HG03280 (cell line): ENCODE results near the gene FRRS1.

Experiments used
- ATAC-seq: cut with Tn5 transposase; IDR thresholded peaks from one replicate; pipeline ENCODE4 v1.9.1; 2021; ENCODE audit warnings: mild to moderate bottlenecking, moderate library complexity; ENCODE audit not compliant: unreplicated experiment

FRRS1 gene

GRCh38 chr1:99680270-99680669, 86.2 kb downstream of the FRRS1 start:
- no peak for ATAC-seq

- ATAC-seq = no peak
Measured at GRCh38 chr1:99677416-99677815, 89.0 kb downstream of the FRRS1 start.

- no peak for ATAC-seq
Measured at GRCh38 chr1:99676876-99677275, 89.6 kb downstream of the FRRS1 start.

GRCh38 chr1:99675994-99676393, 90.4 kb downstream of the FRRS1 start:
- no peak for ATAC-seq

GRCh38 chr1:99675292-99675691, 91.1 kb downstream of the FRRS1 start:
- no peak for ATAC-seq

- no peak for ATAC-seq
Measured at GRCh38 chr1:99674115-99675064, 92.0 kb downstream of the FRRS1 start.

- no peak for ATAC-seq
Measured at GRCh38 chr1:99673315-99673714, 93.1 kb downstream of the FRRS1 start.

GRCh38 chr1:99672530-99673213, 93.8 kb downstream of the FRRS1 start:
- no peak for ATAC-seq

- no peak for ATAC-seq
Measured at GRCh38 chr1:99672038-99672437, 94.4 kb downstream of the FRRS1 start.

- ATAC-seq = no peak
Measured at GRCh38 chr1:99670583-99670982, 95.9 kb downstream of the FRRS1 start.

- no peak for ATAC-seq
Measured at GRCh38 chr1:99669821-99670220, 96.6 kb downstream of the FRRS1 start.

- no peak for ATAC-seq
Measured at GRCh38 chr1:99669376-99669775, 97.1 kb downstream of the FRRS1 start.

GRCh38 chr1:99665212-99665611, 101.2 kb downstream of the FRRS1 start:
- no peak for ATAC-seq

- no peak for ATAC-seq
Measured at GRCh38 chr1:99663501-99663900, 102.9 kb downstream of the FRRS1 start.

- no peak for ATAC-seq
Measured at GRCh38 chr1:99662539-99663080, 103.8 kb downstream of the FRRS1 start.

- no peak for ATAC-seq
Measured at GRCh38 chr1:99661780-99662179, 104.7 kb downstream of the FRRS1 start.

GRCh38 chr1:99660496-99660895, 105.9 kb downstream of the FRRS1 start:
- ATAC-seq = no peak

GRCh38 chr1:99659755-99660210, 106.7 kb downstream of the FRRS1 start:
- ATAC-seq = no peak
